ENCODE measurements around the gene TMEM132C.

- no peak for TF ChIP-seq CTCF (IDR thresholded peaks at IDR 0.05)
- no peak for TF ChIP-seq POLR2A (IDR thresholded peaks at IDR 0.05)
- TF ChIP-seq POLR2AphosphoS5 (IDR thresholded peaks at IDR 0.05), result no peak
Observed at GRCh38 chr12:128288357-128288756, 21.4 kb downstream of the TMEM132C start.
